Endothelial cell (in vitro differentiated cells): ENCODE measurements around the gene RALGPS1. TPM values are rescaled to one million over a fixed set of nuclear protein-coding genes. Genes with fewer than 3 reads are reported as not detected.

ENCODE experiments used
- DNase-seq: peaks from one replicate; pipeline ENCODE4 v3.0.0; 2021; ENCODE audit warnings: low spot score
- H3K27ac Mint-ChIP-seq: one replicate; pipeline ENCODE4 v1.8.0; 2021; ENCODE audit warnings: mixed read lengths, inconsistent platforms; ENCODE audit not compliant: unreplicated experiment
- H3K27me3 Mint-ChIP-seq: one replicate; pipeline ENCODE4 v1.8.0; 2021; ENCODE audit warnings: mild to moderate bottlenecking, moderate library complexity, mixed read lengths, inconsistent platforms; ENCODE audit not compliant: unreplicated experiment
- H3K36me3 Mint-ChIP-seq: one replicate; pipeline ENCODE4 v1.8.0; 2021; ENCODE audit warnings: mild to moderate bottlenecking, low read depth, mixed read lengths, inconsistent platforms; ENCODE audit not compliant: unreplicated experiment
- H3K4me1 Mint-ChIP-seq: one replicate; pipeline ENCODE4 v1.8.0; 2021; ENCODE audit warnings: mild to moderate bottlenecking, mixed read lengths, inconsistent platforms; ENCODE audit not compliant: unreplicated experiment
- H3K4me3 Mint-ChIP-seq: one replicate; pipeline ENCODE4 v1.8.0; 2021; ENCODE audit warnings: mild to moderate bottlenecking, mixed read lengths, inconsistent platforms; ENCODE audit not compliant: unreplicated experiment
- H3K9me3 Mint-ChIP-seq: one replicate; pipeline ENCODE4 v1.8.0; 2021; ENCODE audit warnings: mixed read lengths, inconsistent platforms; ENCODE audit not compliant: unreplicated experiment
- total RNA-seq: library from RNA; stranded (reverse); fragmentation: NEBNext Ultra II Directional; extraction: Animal tissue kit (Norgen Biotek cat#: 25700); gene quantifications from one replicate; pipeline ENCODE4 v1.2.1, GENCODE V29; 2021; ENCODE audit not compliant: unreplicated experiment
- TF ChIP-seq, protein P1 (sequence below): fragments of 200-600 bp; sonication (generic); IDR thresholded peaks from one replicate; pipeline ENCODE4 v1.5.0; 2021; ENCODE audit warnings: antibody characterized with exemption; ENCODE audit not compliant: unreplicated experiment

RALGPS1 gene
- total RNA-seq, 1 donor from 2014 or later, result 6.4 TPM

GRCh38 chr9:127163409-127163808 is 248.8 kb downstream of the RALGPS1 start:
- DNase-seq, result no peak
- Mint-ChIP-seq H3K4me1 (peaks cover 20% of the 10 kb centered on the region), H3K27me3 (peaks cover 4% of the 10 kb centered on the region), H3K4me3 (no peak overlapping the region), H3K27ac (no peak overlapping the region), H3K9me3 (no peaks in the 10 kb centered on the region), H3K36me3 (peaks cover 3% of the 10 kb centered on the region)
- TF ChIP-seq, protein P1, sequence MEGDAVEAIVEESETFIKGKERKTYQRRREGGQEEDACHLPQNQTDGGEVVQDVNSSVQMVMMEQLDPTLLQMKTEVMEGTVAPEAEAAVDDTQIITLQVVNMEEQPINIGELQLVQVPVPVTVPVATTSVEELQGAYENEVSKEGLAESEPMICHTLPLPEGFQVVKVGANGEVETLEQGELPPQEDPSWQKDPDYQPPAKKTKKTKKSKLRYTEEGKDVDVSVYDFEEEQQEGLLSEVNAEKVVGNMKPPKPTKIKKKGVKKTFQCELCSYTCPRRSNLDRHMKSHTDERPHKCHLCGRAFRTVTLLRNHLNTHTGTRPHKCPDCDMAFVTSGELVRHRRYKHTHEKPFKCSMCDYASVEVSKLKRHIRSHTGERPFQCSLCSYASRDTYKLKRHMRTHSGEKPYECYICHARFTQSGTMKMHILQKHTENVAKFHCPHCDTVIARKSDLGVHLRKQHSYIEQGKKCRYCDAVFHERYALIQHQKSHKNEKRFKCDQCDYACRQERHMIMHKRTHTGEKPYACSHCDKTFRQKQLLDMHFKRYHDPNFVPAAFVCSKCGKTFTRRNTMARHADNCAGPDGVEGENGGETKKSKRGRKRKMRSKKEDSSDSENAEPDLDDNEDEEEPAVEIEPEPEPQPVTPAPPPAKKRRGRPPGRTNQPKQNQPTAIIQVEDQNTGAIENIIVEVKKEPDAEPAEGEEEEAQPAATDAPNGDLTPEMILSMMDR, result no peak

- peaks cover 4% of the 10 kb centered on the region for H3K27me3 Mint-ChIP-seq
- H3K36me3 Mint-ChIP-seq, result peaks cover 4% of the 10 kb centered on the region
- no peak for DNase-seq
- no peak overlapping the region for H3K27ac Mint-ChIP-seq
- no peak overlapping the region for H3K4me3 Mint-ChIP-seq
- H3K4me1 Mint-ChIP-seq, result peaks cover 20% of the 10 kb centered on the region
- H3K9me3 Mint-ChIP-seq, result no peaks in the 10 kb centered on the region
- TF ChIP-seq, protein P1, result no peak
Observed at GRCh38 chr9:127165116-127165515, 250.5 kb downstream of the RALGPS1 start.

DNA sequence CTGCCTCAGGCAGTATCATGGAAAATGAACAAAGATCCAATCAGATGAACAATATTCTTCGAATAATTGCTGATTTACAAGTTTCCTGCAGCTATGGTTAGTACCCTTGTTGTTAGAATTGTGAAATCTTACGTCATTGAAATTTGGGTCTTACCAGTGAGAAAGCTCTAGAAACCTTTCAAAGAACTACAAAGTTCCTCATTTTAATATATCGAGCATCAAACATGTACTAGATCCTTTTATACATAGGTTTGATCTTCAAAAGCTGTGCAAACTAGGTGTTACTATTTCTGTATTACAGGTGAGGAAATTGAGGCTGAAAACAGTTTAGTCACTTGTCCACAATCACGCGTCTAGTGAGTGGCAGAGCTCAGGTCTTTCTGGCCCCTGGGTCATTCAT is 251.5 kb downstream of the RALGPS1 start:
- Mint-ChIP-seq H3K27me3 (peaks cover 4% of the 10 kb centered on the region), H3K9me3 (no peaks in the 10 kb centered on the region), H3K36me3 (peaks cover 4% of the 10 kb centered on the region), H3K27ac (no peak overlapping the region), H3K4me1 (peaks cover 20% of the 10 kb centered on the region), H3K4me3 (no peak overlapping the region)
- TF ChIP-seq, protein P1, result no peak
- no peak for DNase-seq

DNA sequence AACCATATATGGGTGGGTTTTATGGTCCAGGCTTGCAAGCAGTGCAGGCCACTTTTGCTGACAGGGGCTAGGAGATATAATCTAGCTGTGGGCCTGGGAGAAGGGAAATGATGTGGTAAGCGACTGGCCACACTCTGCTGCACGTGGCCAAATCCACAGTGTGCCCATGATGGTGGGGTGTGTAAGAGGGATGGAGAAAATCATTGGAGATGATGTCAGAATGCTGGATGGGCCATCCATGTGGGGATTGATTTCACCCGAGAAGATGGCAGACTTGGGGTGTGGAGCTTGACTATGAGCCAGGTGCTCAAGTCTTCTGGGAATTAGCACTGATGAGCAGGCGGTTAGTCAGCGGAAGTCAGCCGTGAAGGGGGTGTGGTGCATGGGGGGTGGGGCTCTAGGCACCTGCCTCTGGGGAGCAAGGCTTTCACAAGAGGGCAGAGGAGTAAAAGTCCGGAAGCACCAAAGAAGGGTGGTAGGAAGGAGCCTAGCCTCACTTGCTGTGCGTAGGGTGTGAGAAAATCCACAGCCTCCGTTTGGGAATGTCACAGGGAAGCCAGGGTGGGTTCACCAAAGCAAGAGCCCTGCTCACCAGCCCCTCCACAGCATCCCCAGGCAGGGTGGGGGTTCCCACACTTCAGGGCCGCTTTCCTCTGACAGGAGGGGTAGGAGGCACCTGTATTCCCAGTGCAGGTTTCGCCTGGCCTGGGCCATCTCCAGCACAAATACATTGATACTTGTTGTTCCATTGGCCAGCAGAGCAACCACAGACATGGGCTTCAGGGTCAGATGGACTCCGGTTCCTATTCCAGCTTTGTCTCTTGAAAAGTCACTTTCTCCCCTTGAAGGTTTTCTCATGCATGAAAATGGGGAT is 252.3 kb downstream of the RALGPS1 start:
- Mint-ChIP-seq H3K27me3 (peaks cover 4% of the 10 kb centered on the region), H3K27ac (no peak overlapping the region), H3K36me3 (peaks cover 4% of the 10 kb centered on the region), H3K4me1 (peaks cover 20% of the 10 kb centered on the region), H3K4me3 (no peak overlapping the region), H3K9me3 (no peaks in the 10 kb centered on the region)
- TF ChIP-seq, protein P1, result no peak
- DNase-seq, result no peak
